HK-2 (cell line): Measurements from ENCODE around the gene P2RY8.
"Not testable (repeated sequence)": the region's sequence is repeated elsewhere in the genome, so short reads cannot be mapped to it uniquely, and the experiment has no call there.

Source experiments
- DNase-seq: peaks from one replicate; pipeline ENCODE4 v3.0.0-alpha.2; 2018; ENCODE audit not compliant: unreplicated experiment

The P2RY8 gene

DNA sequence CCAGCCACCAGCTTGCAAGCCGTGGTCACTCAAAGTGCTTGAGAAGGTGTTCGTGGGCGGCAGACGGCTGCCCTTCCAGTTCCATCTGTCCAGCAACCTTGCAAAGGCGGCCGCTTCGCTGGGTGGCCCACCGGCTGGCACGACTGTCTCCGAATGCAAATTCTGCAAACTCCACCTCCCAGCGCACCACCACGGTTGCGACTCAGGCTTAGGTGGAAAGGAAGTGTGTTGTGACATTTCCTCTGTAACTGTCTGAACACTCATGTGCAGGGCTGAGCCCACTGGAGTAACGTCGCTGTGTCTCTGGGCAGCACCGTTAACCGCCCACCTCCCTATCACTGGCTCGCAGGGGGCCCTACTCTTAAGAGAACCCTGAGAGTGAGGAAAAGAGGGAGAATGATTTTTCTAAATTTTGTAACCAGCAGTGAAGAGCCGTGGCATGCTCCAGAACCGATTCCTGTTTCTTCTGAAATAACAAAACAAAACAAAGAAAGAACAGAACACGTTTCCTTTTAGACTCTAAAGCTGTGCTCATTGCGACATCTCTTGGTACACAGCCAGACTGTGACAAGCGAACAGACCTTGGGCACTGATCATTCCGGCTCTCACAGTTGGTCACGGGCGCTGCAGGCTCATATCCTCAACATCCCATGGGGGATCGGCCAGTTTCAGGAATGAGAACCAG, at the start of gene P2RY8:
TSS of gene P2RY8 (minus strand) at position 155 of the 685 bp plus-strand sequence. CDS start 70,627 bp downstream, outside the sequence.
- no peak for DNase-seq

- no peak for DNase-seq
These were observed 47.4 kb upstream of the P2RY8 start for GRCh38 chrX:1584237-1585011.

DNA sequence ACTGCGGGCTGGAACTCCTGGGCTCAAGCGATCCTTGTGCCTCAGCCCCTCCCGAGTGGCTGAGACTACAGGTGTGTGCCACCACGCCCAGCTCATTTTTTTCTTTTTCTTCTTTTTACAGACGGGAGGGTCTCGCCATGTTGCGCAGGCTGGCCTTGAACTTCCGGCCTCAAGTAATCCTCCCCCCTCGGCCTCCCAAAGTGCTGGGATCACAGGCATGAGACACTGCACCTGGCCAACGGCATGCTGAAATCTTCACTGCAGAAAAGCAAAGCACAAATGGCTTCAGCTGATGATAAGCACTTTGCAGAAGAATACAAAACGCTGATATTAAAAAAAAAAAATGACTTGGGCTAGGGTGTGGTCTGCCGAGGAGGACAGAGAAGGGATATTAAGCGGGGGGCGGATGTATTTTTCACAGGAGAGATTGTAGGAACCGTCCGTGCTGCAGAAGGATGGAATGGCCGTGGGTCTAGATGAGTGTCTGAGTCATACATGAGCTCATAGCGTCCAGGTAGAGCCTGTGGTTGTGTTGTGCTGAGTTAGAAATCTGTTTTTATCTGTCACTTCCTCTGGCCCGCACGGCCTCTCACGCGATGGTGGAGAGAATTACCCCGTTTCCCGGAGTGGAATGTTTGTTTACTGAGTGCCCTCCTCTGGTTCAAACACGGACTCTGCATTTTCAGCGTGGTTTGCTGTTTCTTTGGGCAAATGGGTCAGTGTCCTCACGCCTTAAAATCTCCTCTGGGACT, 45.9 kb upstream of the P2RY8 start:
- DNase-seq: no peak

- DNase-seq: peak; percentile 38
These were observed 44.1 kb upstream of the P2RY8 start for GRCh38 chrX:1581132-1581531.

DNA sequence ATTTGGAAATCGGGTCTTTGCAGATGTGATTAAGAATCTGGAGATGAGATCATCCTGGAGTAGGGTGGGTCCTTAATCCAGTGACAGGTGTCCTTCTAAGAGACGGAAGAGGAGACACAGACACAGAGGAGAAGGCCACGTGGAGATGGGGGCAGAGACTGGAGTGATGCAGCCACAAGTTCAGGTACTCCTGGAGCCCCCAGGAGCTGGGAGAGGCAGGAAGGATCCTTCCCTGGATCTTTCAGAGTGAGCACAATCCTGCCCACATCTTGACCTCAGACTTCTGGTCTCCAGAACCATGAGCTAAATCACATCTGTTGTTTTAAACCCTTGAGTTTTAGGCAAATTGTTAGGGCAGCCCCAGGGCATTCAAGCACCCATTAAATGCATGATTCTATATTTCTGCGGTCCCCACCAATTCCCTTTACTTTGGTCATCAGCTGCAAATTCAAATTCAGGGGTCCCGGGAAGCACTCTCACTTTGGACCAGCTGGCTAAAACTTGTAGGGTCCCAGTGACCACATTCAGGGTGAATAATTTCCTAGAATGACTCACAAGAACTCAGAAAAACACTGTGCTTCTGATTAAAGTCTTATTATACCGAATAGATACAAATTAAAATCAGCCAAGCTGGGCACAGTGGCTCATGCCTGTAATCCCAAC, 41.7 kb upstream of the P2RY8 start:
- DNase-seq: no peak

DNA sequence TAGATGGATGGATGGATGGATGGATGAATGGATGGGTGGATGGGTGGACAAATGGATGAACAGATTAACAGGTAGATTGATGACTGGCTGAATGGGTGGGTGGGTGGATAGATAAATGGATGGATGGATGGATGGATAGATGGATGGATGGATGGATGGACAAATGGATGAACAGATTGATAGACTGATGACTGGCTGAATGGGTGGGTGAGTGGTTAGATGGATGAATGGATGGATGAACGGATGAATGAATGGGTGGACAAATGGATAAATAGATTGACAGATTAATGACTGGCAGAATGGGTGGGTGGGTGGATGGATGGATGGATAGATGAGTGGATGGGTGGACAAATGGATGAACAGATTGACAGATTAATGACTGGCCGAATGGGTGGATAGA, 40.9 kb upstream of the P2RY8 start:
- DNase-seq: no peak

- DNase-seq: no peak
These were observed 39.4 kb upstream of the P2RY8 start for GRCh38 chrX:1576201-1576992.

DNA sequence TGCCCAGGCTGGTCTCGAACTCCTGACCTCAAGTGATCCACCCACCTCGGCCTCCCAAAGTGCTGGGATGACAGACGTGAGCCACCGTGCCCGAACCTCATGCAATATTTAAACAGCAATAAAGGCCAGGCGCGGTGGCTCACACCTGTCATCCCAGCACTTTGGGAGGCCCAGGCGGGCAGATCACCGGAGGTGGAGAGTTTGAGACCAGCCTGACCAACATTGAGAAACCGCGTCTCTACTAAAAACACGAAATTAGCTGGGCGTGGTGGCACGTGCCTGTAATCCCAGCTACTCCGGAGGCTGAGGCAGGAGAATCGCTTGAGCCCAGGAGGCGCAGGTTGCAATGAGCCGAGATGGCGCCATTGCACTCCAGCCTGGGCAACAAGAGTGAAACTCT, 37.2 kb upstream of the P2RY8 start:
- not testable (repeated sequence) for DNase-seq

DNA sequence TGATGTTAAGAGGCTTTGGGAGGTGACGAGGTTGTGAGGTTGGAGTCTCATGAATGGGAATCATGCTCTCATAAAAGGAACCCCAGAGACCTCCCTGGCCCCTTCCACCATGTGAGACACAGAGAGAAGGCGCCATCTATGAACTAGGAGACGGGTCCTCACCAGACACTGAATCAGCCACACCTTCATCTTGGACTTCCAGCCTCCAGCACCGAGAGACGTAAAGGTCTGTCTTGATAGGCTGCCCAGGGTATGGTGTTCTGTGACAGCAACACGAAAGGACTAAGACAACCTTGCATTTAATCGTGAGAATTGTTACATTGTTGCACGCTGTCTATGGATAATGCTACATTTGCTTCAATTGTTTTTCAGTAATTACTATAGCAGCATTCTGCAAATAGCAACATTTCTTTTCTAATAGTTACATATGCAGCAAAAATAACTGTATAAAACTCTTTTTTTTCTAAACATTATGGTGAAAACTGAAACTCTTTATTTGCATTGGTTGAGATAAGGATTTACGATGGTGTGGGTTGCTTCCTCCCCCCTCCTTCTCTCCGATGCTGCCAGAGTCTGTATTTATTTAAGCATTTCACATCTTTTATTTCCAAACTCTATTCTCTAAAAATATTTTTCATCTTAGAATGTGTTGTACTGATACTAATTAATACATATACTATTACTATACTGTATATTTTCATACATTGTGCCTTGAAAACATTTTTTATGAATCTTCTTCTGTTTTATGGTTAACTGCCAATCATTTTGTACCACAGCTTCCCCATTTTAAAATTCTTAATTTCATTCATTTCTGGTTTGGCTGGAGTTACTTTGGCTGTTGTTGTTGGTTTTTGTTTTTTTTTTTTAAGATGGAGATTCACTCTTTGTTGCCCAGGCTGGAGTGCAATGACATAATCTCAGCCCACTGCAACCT, 28.0 kb upstream of the P2RY8 start:
- no peak for DNase-seq

DNA sequence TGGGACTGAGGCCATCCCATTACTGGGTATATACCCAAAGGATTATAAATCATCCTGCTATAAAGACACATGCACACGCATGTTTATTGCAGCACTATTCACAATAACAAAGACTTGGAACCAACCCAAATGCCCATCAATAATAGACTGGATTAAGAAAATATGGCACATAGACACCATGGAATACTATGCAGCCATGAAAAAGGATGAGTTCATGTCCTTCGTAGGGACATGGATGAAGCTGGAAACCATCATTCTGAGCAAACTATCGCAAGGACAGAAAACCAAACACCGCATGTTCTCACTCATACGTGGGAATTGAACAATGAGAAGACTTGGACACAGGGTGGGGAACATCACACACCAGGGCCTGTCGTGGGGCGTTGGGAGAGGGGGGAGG, 27.1 kb upstream of the P2RY8 start:
- DNase-seq: not testable (repeated sequence)

GRCh38 chrX:1561164-1561563, 24.2 kb upstream of the P2RY8 start:
- DNase-seq: no peak

- DNase-seq: no peak
These were observed 21.9 kb upstream of the P2RY8 start for GRCh38 chrX:1558761-1559468.

GRCh38 chrX:1557442-1557841, 20.5 kb upstream of the P2RY8 start:
- not testable (repeated sequence) for DNase-seq

DNA sequence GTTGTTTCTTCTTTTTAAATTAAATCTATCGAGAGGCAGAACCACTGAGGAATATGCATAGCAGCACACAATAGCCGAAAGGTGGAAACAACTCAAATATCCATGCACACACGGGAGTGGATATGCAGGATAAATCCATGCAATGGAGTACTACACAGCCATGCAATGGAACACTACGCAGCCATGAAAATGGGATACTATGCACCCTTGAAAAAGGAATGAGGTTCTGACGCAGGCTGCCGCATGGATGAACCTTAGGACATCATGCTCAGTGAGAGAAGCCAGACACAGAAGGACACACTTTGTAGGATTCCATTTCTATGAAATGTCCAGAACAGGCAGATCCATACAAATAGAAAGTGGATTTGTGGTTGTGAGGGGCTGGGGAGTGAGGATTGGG, 18.4 kb upstream of the P2RY8 start:
- DNase-seq: no peak

DNA sequence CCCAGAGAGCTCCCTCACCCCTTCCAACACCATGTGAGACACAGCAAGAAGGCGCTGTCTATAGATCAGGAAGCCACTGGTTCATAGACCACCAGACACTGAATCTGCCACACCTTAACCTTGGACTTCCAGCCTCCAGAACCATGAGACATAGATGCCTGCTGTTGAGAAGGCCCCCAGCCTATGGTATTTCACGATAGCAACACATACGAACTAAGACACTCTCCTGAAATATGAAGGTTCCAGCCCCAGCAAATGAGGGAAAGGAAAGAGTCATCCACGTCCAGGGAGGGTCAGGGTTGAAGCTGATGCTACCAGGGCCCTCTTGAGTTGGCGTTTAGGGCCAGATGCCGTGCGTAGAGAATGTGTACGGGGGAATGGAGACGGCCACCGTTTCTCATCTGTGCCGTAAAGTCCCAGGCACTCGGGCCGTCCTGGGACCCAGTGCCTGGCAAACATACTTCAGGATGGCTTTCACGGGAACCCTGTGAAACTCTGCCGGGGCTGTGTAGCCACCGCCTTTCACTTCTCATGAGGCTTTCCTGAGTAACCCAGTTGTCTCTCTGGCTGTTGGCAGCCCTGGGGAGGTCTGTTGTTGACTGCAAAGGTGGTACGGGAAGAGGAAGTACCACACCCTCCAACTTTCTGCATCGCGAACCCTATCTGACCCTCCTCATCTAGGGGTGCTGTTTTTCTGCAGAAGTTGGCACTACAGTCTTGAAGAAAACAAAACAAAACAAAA, 17.7 kb upstream of the P2RY8 start:
- DNase-seq: no peak

- no peak for DNase-seq
These were observed 15.1 kb upstream of the P2RY8 start for GRCh38 chrX:1551959-1552546.

DNA sequence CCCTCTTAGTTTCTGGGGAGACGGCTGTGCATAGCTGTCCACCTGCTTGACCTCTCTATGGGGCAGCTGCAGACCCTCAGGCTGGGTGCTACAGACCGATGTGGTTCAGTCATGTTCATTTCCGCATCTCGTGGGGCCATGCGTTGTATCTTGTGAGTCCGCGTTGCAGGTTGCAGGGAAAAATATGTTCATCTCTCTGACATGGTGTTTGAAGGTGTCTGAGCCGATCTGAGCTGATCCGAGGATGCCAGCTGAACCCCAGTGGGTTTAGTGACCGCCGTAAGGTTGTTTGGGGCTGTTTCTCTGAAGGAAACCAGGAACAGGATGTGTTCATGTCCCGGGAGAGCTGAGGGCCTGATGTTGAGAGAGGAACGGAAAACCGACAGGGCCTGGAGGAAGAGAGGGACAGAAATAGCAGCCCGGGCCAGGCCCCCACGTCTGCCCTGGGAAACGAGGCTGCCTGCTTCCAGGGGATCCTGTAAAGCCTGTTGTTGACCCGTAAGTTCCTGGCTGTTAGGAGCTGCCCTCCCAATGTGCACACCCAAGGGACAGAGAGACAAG, 9.8 kb upstream of the P2RY8 start:
- DNase-seq: no peak

DNA sequence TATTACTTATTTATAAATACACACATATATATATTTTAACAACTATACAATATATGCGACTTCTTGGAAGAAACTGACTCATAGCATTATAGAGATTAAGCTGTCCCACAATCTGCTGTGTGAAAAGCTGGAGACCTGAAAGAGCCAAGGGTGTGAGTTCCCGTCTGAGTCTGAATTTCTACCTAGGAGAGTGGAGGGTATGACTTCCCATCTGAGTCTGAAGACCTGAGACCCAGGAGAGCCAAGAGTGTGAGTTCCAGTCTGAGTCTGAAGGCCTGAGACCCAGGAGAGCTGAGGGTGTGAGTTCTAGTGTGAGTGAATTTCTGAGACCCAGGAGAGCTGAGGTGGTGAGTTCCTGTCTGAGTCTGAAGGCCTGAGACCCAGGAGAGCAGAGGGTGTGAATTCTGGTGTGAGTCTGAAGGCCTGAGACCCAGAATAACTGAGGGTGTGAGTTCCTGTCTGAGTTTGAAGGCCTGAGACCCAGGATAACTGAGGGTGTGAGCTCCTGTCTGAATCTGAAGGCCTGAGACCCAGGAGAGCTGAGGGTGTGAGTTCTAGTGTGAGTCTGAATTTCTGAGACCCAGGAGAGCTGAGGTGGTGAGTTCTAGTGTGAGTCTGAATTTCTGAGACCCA, 8.9 kb upstream of the P2RY8 start:
- DNase-seq: no peak
